Central memory CD4-positive, alpha-beta T cell (primary cell): ENCODE measurements around the gene SPNS3.

ENCODE experiments used
- DNase-seq: peaks from one replicate; pipeline ENCODE4 v3.0.0; 2022

The SPNS3 gene

DNA sequence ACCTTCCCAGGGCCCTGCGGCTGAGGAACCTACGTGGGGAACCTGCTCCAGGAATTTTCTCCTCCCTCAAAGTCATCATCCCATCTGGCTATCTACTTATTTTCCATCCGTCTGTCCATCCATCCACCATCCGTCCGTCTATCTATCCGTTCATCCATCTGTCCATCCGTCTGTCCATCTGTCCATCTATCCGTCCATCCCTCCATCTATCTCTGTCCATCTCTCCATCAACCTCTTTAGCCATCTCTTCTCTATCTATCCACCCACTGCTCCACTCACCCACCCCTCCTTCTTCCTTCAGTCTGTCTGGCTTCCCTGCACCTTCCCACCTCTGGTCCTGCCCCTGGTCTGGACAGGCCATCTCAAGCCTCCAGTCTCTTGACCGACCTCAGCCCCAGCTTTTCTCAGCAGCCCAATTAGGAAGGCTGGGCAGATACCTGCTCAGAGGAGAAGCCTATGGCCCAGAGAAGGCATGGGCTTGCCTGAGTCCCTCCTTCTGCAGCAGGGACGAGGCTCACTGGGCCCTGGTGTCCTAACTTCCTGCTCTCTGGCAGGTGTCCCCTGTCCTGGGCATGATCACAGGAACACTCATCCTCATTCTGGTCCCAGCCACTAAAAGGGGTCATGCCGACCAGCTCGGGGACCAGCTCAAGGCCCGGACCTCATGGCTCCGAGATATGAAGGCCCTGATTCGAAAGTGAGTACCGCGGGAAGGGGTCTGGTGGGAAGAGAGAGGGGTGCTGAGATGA lies 98.4 kb downstream of the SPNS3 start:
- no peak for DNase-seq

DNA sequence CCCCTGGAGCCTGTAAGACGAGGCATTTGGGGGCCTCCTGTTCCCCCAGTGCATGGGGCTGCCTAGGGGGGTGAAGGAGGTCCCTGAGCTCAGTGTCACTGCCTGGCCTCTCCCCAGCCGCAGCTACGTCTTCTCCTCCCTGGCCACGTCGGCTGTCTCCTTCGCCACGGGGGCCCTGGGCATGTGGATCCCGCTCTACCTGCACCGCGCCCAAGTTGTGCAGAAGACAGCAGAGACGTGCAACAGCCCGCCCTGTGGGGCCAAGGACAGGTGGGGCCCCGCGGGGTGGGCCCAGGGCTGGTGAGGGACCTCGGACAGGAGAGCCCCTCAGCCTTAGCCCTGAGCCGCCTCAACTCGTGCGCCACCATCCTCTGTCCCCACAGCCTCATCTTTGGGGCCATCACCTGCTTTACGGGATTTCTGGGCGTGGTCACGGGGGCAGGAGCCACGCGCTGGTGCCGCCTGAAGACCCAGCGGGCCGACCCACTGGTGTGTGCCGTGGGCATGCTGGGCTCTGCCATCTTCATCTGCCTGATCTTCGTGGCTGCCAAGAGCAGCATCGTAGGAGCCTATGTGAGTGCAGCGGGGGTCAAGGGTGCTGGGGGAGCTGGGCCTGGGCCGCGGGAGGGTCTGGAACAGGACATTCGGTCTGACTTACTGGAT lies 99.3 kb downstream of the SPNS3 start:
- no peak for DNase-seq

DNA sequence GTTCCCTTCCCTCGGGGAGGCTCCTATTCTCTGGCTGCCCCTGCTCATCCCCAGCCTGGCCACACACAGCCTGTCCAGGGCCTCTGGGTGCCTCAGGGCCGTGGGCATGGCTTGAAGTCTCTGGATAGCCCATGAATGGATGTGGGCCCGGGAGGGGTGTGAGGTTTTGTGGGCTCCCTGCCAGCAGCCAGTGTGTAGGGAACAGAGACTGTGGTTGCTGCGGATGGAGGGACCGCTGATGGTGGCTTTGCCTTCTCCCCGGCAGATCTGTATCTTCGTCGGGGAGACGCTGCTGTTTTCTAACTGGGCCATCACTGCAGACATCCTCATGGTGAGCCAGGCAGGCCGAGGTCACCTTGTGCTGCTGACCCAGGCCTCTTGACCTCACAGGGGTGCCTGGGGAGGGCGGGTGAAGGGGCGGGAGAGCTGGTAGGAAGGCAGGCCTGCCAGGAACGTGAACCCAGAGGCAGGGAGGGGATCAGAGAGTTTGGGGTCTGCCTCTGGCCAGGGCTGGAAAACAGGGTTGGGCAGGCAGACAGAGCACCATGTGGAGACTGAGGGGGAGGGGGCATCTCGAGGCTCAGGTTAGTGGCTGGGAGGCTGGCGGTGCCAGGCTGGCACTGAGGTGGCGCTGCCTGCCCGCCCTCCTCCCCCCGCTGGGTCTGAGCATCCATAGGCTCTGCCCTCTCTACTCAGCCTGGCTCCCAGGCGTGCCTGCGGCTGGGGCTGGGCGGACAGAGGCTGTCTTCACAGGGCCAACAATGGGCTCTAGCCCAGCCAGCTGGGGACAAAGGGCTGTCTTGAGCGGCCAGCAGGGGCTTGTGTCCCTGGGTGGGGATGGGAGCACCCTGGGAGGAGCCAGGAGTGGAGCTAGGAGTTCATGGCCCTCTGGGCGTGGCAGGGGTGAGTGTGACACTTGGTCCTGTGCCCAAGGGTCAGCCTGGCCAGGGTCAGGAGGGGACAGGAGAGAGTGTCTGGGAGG lies 100.1 kb downstream of the SPNS3 start:
- DNase-seq, result no peak

DNA sequence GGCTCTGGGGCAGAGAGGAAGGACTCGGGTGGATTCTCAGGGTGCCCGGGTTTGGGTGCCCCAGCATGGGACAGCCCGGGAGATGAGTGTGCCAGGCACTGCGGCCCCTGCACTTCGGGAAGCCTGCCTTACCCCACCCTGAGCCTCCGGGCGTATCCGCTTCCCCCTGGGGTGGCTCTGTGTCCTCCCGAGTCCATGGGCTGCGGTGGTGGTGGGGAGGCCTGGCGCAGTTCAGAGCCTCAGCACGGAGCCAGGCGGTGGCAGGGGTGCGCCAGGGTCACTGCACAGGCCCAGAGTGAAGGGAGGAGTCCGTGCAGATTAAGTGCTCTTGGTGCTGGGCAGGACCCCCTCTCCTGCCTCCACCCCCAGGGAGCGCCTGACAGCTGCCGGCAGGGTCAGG lies 100.8 kb downstream of the SPNS3 start:
- no peak for DNase-seq

GRCh38 chr17:4534928-4535666 lies 101.4 kb downstream of the SPNS3 start:
- DNase-seq, result no peak

- no peak for DNase-seq
Measured at GRCh38 chr17:4535667-4536258, 102.0 kb downstream of the SPNS3 start.

GRCh38 chr17:4536259-4536741 lies 102.6 kb downstream of the SPNS3 start:
- DNase-seq, result no peak

DNA sequence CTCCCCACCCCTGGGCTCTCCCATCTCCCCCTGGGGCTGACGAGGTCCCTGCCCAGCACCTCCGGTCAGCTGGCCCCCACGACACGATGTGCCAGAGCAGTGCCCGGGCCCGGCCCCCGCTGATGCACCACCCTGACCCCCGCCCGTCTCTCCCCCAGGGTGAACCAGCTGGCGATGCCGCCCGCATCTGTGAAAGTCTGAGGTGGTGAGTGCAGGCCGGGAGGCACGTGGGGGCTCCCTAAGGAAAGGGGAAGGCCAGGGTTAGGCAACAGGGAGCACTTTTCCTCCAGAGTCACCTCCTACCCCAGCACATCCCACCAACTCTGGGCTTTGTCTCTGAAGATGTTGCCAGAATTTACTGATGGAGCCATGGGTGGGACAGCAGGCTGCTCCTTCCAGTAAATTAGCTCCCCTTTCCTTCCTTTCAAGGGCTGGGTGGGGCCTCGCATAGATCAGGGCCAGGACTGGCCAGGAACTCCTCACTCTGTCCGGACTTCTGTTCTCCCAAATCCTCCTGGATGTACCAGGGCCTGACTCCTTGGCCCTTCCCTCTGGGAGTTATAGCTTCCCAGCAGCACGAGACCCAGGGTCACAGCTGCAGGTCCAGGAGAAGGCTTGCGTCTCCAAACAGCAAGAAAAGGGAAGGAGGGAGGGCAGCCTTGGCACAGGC lies 103.1 kb downstream of the SPNS3 start:
- no peak for DNase-seq
